GM18870 (cell line): Measurements from ENCODE around the gene RAD51.
"Not testable (repeated sequence)": the region's sequence is repeated elsewhere in the genome, so short reads cannot be mapped to it uniquely, and the experiment has no call there.

Experiments
- ATAC-seq: cut with Tn5 transposase; IDR thresholded peaks from one replicate; pipeline ENCODE4 v1.9.1; 2021; ENCODE audit warnings: moderate library complexity; ENCODE audit not compliant: unreplicated experiment

The RAD51 gene

GRCh38 chr15:40694688-40695468 is at the start of gene RAD51:
Gene RAD51 (plus strand): TSS chr15:40695174. CDS start chr15:40698759, 3,585 bp downstream.
- peak; percentile 56 for ATAC-seq

GRCh38 chr15:40647523-40647922 is 47.5 kb upstream of the RAD51 start:
- no peak for ATAC-seq

- no peak for ATAC-seq
Measured at GRCh38 chr15:40650479-40650878, 44.5 kb upstream of the RAD51 start.

- no peak for ATAC-seq
Measured at GRCh38 chr15:40660686-40661085, 34.3 kb upstream of the RAD51 start.

- ATAC-seq, result no peak
Measured at GRCh38 chr15:40664909-40665308, 30.1 kb upstream of the RAD51 start.

GRCh38 chr15:40676290-40676689 is 18.7 kb upstream of the RAD51 start:
- not testable (repeated sequence) for ATAC-seq

- not testable (repeated sequence) for ATAC-seq
Measured at GRCh38 chr15:40676906-40677305, 18.1 kb upstream of the RAD51 start.

GRCh38 chr15:40680151-40680550 is 14.8 kb upstream of the RAD51 start:
- no peak for ATAC-seq

GRCh38 chr15:40680959-40681358 is 14.0 kb upstream of the RAD51 start:
- not testable (repeated sequence) for ATAC-seq

- no peak for ATAC-seq
Measured at GRCh38 chr15:40684381-40684780, 10.6 kb upstream of the RAD51 start.

GRCh38 chr15:40685376-40685775 is 9.6 kb upstream of the RAD51 start:
- ATAC-seq, result no peak

GRCh38 chr15:40688932-40689799 is 5.8 kb upstream of the RAD51 start:
- ATAC-seq, result no peak

GRCh38 chr15:40691737-40692136 is 3.2 kb upstream of the RAD51 start:
- ATAC-seq, result no peak

GRCh38 chr15:40693904-40694687 is 878 bp upstream of the RAD51 start:
- ATAC-seq, result peak; percentile 16

- peak; percentile 2 for ATAC-seq
Measured at GRCh38 chr15:40695469-40695890, 506 bp downstream of the RAD51 start.

GRCh38 chr15:40696228-40696627 is 1.3 kb downstream of the RAD51 start:
- no peak for ATAC-seq

- no peak for ATAC-seq
Measured at GRCh38 chr15:40697916-40698315, 2.9 kb downstream of the RAD51 start.

- ATAC-seq, result no peak
Measured at GRCh38 chr15:40702077-40702476, 7.1 kb downstream of the RAD51 start.

GRCh38 chr15:40706121-40706520 is 11.1 kb downstream of the RAD51 start:
- ATAC-seq, result no peak

GRCh38 chr15:40714144-40714543 is 19.2 kb downstream of the RAD51 start:
- no peak for ATAC-seq

- no peak for ATAC-seq
Measured at GRCh38 chr15:40716165-40716564, 21.2 kb downstream of the RAD51 start.
